Stimulated activated CD4-positive, alpha-beta T cell treated with anti-CD3 and anti-CD28 coated beads, Interleukin-12 subunit alpha, Interleukin-12 subunit beta, amount 100 ng/mL, for 48 hours (primary cell): ENCODE measurements around the gene KCNH2.

Experiments
- DNase-seq, 3 donors: peaks; one replicate each; pipeline ENCODE4 v3.0.0-alpha.2; 2020; ENCODE audit warnings: low read depth in 2 of 3, low spot score in 1 of 3

KCNH2 gene

GRCh38 chr7:150975536-150976319, 2.4 kb downstream of the KCNH2 start:
- DNase-seq: no peak

DNA sequence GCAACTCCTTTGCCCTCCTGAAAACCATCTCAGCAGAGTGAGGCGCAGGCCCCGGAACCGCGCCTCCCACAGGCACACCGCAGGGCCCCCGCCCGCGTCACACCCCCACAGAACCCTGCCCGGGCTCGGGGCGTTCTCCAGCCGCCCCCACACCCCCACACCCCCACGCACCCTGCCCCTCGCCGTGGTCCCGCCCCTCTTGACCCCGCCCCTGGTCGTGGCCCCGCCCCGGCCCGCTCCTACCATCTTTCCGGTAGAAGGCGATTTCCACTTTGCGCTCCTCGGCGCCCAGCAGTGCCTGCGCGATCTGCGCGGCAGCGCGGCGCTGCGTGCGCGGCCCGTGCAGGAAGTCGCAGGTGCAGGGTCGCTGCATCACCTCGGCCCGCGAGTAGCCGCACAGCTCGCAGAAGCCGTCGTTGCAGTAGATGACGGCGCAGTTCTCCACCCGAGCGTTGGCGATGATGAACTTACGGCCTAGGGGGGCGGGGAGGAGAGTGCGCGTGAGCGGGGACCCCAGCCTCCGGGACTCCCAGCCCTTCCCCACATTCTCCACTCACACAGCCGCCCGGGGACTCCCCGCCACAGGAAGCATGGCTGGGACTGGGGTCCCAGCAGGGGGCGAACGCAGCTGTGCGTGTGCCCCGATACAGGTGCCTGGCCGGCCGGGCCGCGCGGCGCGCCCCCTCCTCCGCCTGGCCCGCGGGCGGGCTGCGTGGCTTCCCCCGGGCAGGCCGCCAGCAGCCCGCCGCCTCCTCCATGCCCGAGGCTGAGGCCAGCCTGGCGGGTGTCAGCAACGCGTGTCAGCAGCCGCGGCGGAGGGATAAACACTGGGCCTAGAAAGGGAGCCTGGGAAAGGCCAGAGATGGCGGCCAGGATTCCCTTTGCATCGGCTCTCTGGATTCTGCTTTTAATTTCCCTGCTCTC, 3.4 kb downstream of the KCNH2 start:
- peak; percentile 46 to 66 (median 63) for DNase-seq

GRCh38 chr7:150973571-150974451, 4.3 kb downstream of the KCNH2 start:
- no peak for DNase-seq

GRCh38 chr7:150972741-150973140, 5.4 kb downstream of the KCNH2 start:
- no peak for DNase-seq

GRCh38 chr7:150972023-150972468, 6.1 kb downstream of the KCNH2 start:
- no peak for DNase-seq

GRCh38 chr7:150971242-150972022, 6.7 kb downstream of the KCNH2 start:
- no peak for DNase-seq

DNA sequence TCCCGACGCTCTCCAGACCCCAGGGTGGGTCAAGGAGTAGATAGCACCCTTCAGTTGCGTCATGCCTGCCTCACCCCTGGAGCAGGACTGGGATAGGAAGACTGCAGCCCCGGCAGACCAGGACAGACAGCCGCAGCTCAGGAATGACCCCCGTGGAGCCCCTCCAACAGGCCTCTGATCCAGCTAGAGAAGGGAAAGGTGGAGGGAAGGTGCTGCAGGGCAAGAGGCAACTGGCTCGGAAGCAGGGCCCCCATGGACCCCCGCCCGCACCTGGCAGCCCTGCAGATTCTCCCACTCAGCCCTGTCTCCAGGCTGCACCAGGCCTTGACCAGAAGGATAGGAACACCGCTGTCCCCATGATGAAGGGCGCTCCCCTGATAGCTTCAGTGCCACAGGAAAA, 7.7 kb downstream of the KCNH2 start:
- DNase-seq: no peak

DNA sequence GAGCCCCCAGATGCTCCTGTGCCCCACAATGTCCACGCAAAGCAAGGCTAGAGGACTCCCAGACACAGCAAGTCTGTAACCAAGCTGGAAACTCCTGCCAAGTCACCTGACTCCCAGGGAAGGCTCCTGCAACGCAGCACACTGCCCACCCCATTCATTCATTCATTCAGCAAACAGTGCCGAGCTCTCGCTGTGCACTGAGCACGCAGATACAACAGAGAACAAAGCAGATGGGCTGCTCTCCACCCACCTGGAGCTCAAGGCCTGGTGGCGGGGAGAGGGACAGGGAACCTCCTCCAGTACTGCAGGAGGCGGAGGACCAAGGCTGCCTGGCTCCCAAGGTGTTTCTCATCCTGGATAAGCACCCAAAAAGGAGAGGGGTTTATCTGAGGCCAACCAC, 8.6 kb downstream of the KCNH2 start:
- DNase-seq: no peak

GRCh38 chr7:150968734-150969372, 9.3 kb downstream of the KCNH2 start:
- no peak for DNase-seq

- no peak for DNase-seq
Measured at GRCh38 chr7:150968056-150968733, 9.9 kb downstream of the KCNH2 start.

DNA sequence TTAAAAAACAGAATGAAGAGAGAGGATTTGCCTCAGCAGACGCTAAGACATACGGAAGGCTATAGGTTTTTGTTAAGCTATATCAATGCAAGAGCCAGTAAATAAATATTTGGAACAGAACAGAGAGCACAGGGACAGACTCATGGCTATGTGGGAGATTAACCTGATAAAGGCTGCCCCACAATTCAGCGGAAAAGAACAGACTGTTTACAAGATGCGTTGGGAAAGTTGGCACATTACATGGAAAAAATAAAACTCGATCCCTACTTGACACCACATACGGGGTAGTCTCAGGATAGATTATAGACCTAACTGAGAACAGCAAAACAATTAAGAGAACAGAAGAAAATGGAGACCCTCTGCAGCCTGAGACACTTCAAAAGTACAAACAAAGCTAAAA, 10.8 kb downstream of the KCNH2 start:
- DNase-seq: no peak

GRCh38 chr7:150966002-150966401, 12.1 kb downstream of the KCNH2 start:
- DNase-seq: no peak

DNA sequence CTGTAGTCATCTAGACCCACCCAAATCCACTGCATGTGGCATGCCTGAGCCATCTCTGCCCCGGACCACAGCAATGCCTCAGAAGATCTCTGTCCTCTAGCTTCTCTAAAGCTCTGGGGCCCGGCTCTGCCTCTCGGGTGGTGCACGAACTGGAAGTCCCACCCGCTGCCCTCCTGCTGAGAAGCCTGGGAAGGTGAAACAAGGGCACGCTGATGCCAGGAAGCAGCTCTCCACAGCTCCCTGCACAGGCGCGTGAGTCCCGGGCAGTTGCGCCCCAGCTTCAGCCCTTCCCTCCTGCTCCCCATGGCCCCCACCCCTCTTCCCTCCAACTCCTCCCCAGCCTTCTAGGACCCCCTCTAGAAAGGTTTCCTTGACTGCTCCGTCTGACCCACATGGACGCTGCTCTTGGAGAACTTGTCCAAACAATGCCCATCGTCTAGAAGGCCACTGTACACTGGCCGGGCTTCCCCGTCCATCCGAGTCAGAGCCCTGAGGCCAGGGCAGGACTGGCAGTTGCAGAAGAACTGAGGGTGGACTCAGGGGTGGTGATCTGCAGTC, 12.8 kb downstream of the KCNH2 start:
- DNase-seq: no peak

- DNase-seq: no peak
Measured at GRCh38 chr7:150964593-150965111, 13.5 kb downstream of the KCNH2 start.

- no peak for DNase-seq
Measured at GRCh38 chr7:150963707-150964559, 14.2 kb downstream of the KCNH2 start.

DNA sequence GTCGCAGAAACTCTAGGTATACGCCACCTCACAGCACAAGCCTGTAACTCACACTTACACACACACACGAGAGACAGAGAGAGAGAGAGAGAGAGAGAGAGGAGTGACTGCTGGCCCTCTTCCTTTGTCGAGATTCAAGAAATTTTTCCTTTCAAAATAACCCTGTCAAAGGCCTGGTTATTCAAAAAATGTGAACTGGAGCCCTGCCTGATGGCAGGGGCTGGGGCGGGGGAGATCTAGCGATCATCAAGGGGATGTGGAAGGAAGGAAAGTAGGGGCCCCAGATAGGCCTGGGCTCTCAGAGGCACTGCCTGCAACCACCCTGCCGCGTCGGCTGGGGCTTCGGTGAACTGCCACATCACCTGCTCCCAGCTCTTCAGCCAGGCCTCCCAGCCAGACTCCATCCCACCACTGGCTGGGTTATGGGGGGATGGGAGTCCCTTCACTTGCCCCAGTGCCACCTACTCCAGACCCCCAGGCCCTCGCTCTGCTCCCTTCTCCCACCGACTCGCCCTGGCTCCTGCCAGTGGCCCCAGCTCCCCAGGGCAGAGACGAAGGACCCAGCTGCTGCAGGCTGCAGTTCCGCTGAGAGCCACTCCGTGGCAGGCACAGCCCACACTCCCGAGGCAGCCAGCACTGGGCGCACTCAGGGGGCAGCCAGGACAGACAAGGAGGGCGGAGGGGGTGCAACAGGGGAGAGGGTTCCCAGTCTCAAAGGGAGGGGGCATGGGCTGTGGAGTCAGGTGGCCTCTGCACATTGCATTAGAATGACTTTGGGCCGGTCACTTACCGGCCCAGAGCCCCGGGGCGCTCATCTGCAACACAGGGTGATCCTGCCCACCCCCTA, 15.3 kb downstream of the KCNH2 start:
- DNase-seq: peak in 2 of 3 donors; percentile 22 to 28

DNA sequence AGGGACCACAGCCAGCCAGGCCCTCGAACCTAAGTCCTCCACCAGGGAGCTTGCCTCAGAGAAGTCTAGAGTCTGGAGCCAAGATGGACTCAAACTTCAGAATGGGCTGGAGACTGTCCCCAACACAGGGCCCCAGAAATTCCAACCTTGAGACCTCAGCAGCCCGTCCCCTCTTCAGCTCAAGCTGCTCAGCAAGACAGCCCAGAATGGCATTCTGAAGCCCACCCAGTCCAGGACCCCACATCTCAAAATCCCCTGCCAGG, 15.9 kb downstream of the KCNH2 start:
- no peak for DNase-seq
